ENCODE data around the gene ACOT9.
A peak's percentile ranks its signal among the peaks of the same experiment; 100 is the strongest.
"Not testable (repeated sequence)": the region's sequence is repeated elsewhere in the genome, so short reads cannot be mapped to it uniquely, and the experiment has no call there.

Gene ACOT9, protein sequence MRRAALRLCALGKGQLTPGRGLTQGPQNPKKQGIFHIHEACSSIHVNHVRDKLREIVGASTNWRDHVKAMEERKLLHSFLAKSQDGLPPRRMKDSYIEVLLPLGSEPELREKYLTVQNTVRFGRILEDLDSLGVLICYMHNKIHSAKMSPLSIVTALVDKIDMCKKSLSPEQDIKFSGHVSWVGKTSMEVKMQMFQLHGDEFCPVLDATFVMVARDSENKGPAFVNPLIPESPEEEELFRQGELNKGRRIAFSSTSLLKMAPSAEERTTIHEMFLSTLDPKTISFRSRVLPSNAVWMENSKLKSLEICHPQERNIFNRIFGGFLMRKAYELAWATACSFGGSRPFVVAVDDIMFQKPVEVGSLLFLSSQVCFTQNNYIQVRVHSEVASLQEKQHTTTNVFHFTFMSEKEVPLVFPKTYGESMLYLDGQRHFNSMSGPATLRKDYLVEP

GRCh38 chrX:23742697-23743622 is at the start of gene ACOT9:
Gene ACOT9, minus strand, starts transcription at chrX:23743276. Its CDS starts 132 bp downstream, at chrX:23743144.
- DNase-seq (peak; percentile 75), ATAC-seq (peak; percentile 97)

- no peak for DNase-seq
- no peak for ATAC-seq
Observed at GRCh38 chrX:23790155-23790497, 47.0 kb upstream of the ACOT9 start.

- no peak for DNase-seq
- no peak for ATAC-seq
Observed at GRCh38 chrX:23789386-23790154, 46.5 kb upstream of the ACOT9 start.

DNA sequence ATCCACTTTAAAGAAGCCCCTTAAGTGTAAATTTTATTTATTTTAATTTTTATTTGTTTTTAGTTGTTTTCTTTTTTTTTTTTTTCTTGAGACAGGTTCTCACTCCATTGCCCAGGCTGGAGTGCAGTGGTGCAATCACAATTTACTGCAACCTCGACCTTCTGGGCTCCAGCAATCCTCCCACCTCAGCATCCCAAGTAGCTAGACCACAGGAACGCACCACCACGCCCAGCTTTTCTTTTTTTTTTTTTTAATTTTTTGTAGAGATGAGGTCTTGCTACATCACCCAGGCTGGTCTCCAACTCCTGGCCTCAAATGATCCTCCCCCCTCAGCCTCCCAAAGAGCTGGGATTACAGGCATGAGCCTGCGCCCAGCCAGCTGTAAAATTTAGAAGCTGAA is 45.9 kb upstream of the ACOT9 start:
- DNase-seq (no peak), ATAC-seq (no peak)

DNA sequence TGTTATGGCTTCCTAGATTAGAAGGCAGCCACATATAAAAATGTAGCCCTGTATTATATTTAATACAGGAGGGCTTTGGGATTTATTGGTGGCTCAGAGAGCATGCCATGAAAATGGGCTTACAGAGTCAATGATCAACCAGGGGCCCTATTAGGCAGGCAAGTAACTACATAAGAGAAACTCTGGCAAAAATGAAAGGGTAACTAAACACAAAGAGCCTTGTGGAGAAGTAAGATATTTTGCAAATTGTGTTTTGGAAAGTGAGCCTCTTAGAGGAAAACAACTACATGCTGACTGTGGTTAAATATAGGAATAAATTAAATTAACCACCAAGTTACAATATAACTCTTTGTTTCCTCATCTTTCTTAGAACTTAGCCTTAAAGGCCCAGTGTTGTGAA is 45.4 kb upstream of the ACOT9 start:
- no peak for DNase-seq
- no peak for ATAC-seq

- DNase-seq = no peak
- ATAC-seq = no peak
Observed at GRCh38 chrX:23787745-23788118, 44.7 kb upstream of the ACOT9 start.

GRCh38 chrX:23786268-23786815 is 43.3 kb upstream of the ACOT9 start:
- no peak for DNase-seq
- no peak for ATAC-seq

GRCh38 chrX:23785580-23785979 is 42.5 kb upstream of the ACOT9 start:
- ATAC-seq = no peak

DNA sequence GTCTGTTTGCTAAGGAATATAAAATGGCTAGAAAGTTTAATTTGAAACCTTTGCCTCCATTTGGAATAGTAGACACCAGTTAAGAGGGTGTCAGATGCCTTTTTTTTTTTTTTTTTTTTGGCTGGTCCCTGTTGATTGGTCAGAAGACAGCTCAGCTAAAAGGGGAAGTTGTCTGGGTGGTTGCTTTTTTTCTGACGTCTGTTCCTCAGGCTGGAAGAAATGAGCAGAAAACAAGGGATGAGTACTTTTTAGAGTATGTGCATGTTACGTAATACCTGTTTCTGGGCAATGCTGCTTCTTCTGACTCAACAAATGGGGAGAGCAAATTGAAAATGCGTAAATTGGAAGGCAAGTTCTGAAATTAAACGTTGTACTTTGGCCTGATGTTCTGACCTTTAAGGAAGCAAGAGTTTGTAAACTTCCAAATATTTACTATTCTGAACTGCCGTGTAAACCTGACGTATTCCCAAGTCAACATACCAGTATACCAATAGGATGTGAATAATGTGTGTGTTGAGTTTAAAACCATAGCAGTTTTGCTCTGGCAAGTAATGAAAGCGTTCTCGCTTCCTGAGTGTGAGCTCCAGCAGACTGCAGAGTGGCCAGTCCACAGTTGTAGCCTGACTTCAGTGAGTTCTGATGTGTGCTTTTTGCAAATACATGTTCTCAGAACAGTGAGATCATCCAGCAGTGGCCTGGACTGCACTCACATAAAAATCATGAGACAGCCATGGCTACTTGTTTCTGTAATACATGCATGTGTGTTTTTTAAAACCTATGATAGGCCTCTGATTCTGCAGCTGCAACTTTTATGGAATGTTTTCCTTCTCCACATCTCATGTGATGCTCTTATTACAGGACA is 41.6 kb upstream of the ACOT9 start:
- ATAC-seq = no peak
- DNase-seq = no peak

More at GRCh38 chrX:23785580-23785979, 42.5 kb upstream of the ACOT9 start:
- DNase-seq = no peak

GRCh38 chrX:23783589-23784469 is 40.8 kb upstream of the ACOT9 start:
- DNase-seq (peak; percentile 15), ATAC-seq (no peak)

DNA sequence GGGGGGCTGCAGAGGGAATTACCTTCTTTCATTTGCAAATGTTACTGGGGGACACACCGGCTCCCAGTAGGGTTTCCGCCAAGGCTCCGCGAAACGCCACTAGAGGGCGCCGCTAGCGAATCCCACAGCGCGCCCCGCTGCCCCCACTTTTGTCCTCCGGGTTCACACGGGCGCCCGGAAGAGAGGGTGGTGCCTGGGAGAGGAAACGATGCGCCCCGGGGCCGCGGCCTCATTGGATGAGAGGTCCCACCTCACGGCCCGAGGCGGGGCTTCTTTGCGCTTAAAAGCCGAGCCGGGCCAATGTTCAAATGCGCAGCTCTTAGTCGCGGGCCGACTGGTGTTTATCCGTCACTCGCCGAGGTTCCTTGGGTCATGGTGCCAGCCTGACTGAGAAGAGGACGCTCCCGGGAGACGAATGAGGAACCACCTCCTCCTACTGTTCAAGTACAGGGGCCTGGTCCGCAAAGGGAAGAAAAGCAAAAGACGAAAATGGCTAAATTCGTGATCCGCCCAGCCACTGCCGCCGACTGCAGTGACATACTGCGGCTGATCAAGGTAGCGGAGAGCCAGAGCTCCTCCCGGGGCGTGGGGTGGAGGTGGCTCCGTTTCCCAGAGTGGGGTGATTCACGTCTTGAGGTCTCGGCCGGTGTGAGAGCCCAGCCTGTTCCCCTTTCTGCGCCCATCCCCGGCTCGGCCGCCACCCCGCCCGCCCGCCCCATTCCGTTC is 40.0 kb upstream of the ACOT9 start, which contains the start of gene SAT1:
Gene SAT1 (plus strand): TSS at position 311 of the 726 bp plus-strand sequence. CDS start 179 bp downstream, at position 490.
- DNase-seq (peak; percentile 94), ATAC-seq (peak; percentile 88)

DNA sequence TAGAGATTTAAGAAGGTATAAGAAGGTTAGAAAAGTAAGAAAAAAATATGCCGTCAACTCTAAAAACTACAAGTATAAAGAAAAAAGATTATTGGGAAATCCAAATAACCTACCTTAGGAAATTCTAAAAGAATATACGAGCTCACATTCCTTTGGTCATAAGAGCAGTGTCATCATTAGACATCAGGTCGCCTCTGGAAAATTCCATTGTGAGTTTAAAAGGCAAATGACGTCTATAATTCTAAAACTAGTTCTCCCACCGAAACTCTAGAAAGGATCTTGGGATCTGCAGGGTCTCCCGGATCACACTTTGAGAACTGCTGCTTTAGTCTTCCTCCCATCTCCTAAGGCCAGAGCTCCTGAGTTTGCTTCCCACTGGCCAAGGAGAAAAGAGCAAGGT is 39.4 kb upstream of the ACOT9 start:
- DNase-seq (no peak), ATAC-seq (no peak)

DNA sequence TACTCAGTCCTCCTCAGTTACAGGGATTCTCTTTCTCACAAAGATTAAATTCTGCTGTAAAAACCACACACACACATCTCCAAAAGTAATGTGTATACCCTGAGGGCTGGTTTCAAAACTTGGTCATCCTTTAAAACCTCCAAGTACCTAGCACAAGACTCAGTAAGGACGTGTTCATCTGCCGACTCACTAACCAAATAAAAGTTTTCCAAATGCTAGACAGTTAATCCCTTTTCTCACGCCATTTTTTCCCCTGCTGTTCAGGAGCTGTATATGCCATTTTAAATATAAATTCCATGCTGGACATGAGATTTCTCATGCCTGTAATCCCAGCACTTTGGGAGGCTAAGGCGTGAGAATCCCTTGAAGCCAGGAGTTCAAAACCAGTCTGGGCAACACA is 35.9 kb upstream of the ACOT9 start:
- ATAC-seq (no peak), DNase-seq (no peak)

GRCh38 chrX:23776363-23776762 is 33.3 kb upstream of the ACOT9 start:
- ATAC-seq (no peak), DNase-seq (no peak)

DNA sequence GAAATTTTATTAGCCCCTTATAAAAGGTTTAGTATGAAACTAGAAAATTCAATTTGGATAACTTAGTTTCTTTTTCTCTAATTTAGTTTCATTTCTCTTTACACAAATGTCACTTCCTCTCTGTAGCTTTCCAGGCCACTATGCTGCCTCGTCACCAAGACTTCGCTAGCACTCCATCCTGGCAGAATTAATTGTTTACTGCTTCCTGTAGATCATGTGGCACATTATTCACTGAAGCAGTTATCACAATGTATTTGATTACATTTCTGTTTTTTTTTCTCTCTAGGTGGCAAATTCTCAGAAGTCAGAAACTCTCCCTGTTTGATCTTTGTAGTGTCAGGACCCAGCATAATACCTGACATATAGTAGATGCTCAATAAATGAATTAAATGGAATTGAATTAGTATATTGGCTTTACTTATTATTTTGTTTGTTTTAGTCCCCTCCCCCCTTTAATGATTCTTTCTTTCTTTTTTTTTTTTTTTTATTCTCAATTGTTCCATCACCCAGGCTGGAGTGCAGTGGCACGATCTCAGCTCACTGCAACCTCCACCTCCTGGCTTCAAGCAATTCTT is 30.6 kb upstream of the ACOT9 start:
- ATAC-seq (peak; percentile 81), DNase-seq (no peak)

DNA sequence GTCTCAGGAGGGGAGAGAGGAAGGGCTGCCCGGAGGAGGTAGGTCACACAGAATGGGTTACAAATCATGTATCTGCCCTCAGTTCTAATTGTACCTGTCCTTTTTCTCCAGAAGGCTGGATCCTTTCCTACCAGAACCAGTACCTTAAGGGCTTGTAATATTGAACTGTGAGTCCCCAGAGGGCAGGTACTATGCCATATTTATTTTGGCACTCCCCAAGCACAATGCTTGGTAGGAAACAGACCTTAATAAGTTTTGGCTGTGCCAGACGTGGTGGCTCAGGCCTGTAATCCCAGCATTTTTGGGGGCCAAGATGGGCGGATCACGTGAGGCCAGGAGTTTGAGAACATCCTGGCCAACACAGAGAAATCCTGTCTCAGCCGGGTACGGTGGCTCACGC is 28.0 kb upstream of the ACOT9 start:
- ATAC-seq, DNase-seq: not testable (repeated sequence)

GRCh38 chrX:23770142-23770541 is 27.1 kb upstream of the ACOT9 start:
- no peak for ATAC-seq
- DNase-seq = no peak

GRCh38 chrX:23766650-23767551 is 23.8 kb upstream of the ACOT9 start:
- DNase-seq = no peak
- ATAC-seq = peak; percentile 57
